HG03342 (cell line): ENCODE data around the gene PDX1.

Experiments
- ATAC-seq: cut with Tn5 transposase; IDR thresholded peaks from one replicate; pipeline ENCODE4 v1.9.1; 2021; ENCODE audit warnings: mild to moderate bottlenecking, moderate library complexity; ENCODE audit not compliant: unreplicated experiment

PDX1 gene

GRCh38 chr13:27921961-27922882 lies 2.4 kb downstream of the PDX1 start:
- no peak for ATAC-seq

- no peak for ATAC-seq
Measured at GRCh38 chr13:27922883-27923612, 3.2 kb downstream of the PDX1 start.

GRCh38 chr13:27923794-27924528 lies 4.2 kb downstream of the PDX1 start:
- no peak for ATAC-seq

- no peak for ATAC-seq
Measured at GRCh38 chr13:27924529-27925141, 4.8 kb downstream of the PDX1 start.

GRCh38 chr13:27925220-27925991 lies 5.6 kb downstream of the PDX1 start:
- no peak for ATAC-seq

- no peak for ATAC-seq
Measured at GRCh38 chr13:27926644-27927434, 7.0 kb downstream of the PDX1 start.

- no peak for ATAC-seq
Measured at GRCh38 chr13:27927444-27928352, 7.9 kb downstream of the PDX1 start.

GRCh38 chr13:27928353-27928804 lies 8.6 kb downstream of the PDX1 start:
- ATAC-seq = no peak

GRCh38 chr13:27928805-27929753 lies 9.3 kb downstream of the PDX1 start:
- ATAC-seq = no peak

GRCh38 chr13:27929868-27930267 lies 10.1 kb downstream of the PDX1 start:
- ATAC-seq = no peak

GRCh38 chr13:27933118-27933517 lies 13.3 kb downstream of the PDX1 start:
- ATAC-seq = no peak

GRCh38 chr13:27933580-27934328 lies 14.0 kb downstream of the PDX1 start:
- no peak for ATAC-seq

- ATAC-seq = no peak
Measured at GRCh38 chr13:27942972-27943371, 23.2 kb downstream of the PDX1 start.

GRCh38 chr13:27952876-27953675 lies 33.3 kb downstream of the PDX1 start:
- ATAC-seq = peak; percentile 1

- ATAC-seq = peak; percentile 87
Measured at GRCh38 chr13:27953676-27954405, 34.0 kb downstream of the PDX1 start.
